ENCODE data around the gene EVX2.

- no peak for TF ChIP-seq CTCF (IDR thresholded peaks at IDR 0.05 in 8 of 11, conservative IDR thresholded peaks at IDR 0.05 in 3 of 11)
- TF ChIP-seq POLR2AphosphoS5 (IDR thresholded peaks at IDR 0.05), result no peak
Observed at GRCh38 chr2:176085861-176086771, 2.4 kb upstream of the EVX2 start.
